Activated CD4-positive, alpha-beta T cell treated with anti-CD3 and anti-CD28 coated beads, Interleukin-2, amount 50 U/mL, for 24 hours (primary cell): ENCODE data around the gene IGSF9B.
"Not testable (repeated sequence)": the region's sequence is repeated elsewhere in the genome, so short reads cannot be mapped to it uniquely, and the experiment has no call there.

Experiments
- DNase-seq, 2 donors: peaks; one replicate each; pipeline ENCODE4 v3.0.0-alpha.2; 2020; ENCODE audit warnings: low read depth in 1 of 2, low spot score in 1 of 2

Gene IGSF9B

GRCh38 chr11:133956650-133957633 is at the start of gene IGSF9B:
TSS of gene IGSF9B (minus strand) at chr11:133956968. CDS start at chr11:133956754, 214 bp downstream.
- DNase-seq = peak; percentile 80 to 86

- no peak for DNase-seq
These were observed 47.9 kb upstream of the IGSF9B start for GRCh38 chr11:134004496-134005172.

- no peak for DNase-seq
These were observed 47.2 kb upstream of the IGSF9B start for GRCh38 chr11:134003792-134004495.

GRCh38 chr11:134002819-134003218 is 46.1 kb upstream of the IGSF9B start:
- DNase-seq = not testable (repeated sequence)

- DNase-seq = not testable (repeated sequence)
These were observed 45.6 kb upstream of the IGSF9B start for GRCh38 chr11:134002338-134002737.

GRCh38 chr11:134001596-134001995 is 44.8 kb upstream of the IGSF9B start:
- no peak for DNase-seq

- no peak for DNase-seq
These were observed 44.3 kb upstream of the IGSF9B start for GRCh38 chr11:134001088-134001487.

GRCh38 chr11:133999355-133999754 is 42.6 kb upstream of the IGSF9B start:
- DNase-seq = no peak

GRCh38 chr11:133997554-133997953 is 40.8 kb upstream of the IGSF9B start:
- DNase-seq = no peak

GRCh38 chr11:133996671-133997070 is 39.9 kb upstream of the IGSF9B start:
- DNase-seq = no peak

- DNase-seq = no peak
These were observed 38.3 kb upstream of the IGSF9B start for GRCh38 chr11:133995066-133995465.

- no peak for DNase-seq
These were observed 37.2 kb upstream of the IGSF9B start for GRCh38 chr11:133993921-133994320.

GRCh38 chr11:133993107-133993506 is 36.3 kb upstream of the IGSF9B start:
- DNase-seq = no peak

- no peak for DNase-seq
These were observed 35.4 kb upstream of the IGSF9B start for GRCh38 chr11:133992121-133992520.

- DNase-seq = no peak
These were observed 34.3 kb upstream of the IGSF9B start for GRCh38 chr11:133991101-133991500.

- DNase-seq = no peak
These were observed 33.7 kb upstream of the IGSF9B start for GRCh38 chr11:133990501-133990900.

- DNase-seq = no peak
These were observed 32.1 kb upstream of the IGSF9B start for GRCh38 chr11:133988686-133989410.

- DNase-seq = no peak
These were observed 30.4 kb upstream of the IGSF9B start for GRCh38 chr11:133987171-133987570.

- DNase-seq = no peak
These were observed 29.5 kb upstream of the IGSF9B start for GRCh38 chr11:133985981-133986944.

GRCh38 chr11:133984828-133985227 is 28.1 kb upstream of the IGSF9B start:
- DNase-seq = no peak
